KMS-11 (cell line): Measurements from ENCODE around the gene TMEM79.

Experiments used
- H2AFZ ChIP-seq: fragments of 200-600 bp; sonication (generic); 2 replicates; pipeline ENCODE4 v1.6.1; 2016; ENCODE audit warnings: antibody characterized with exemption, mixed run types, low read depth
- H3K27ac ChIP-seq: fragments of 200-600 bp; sonication (generic); 2 replicates; pipeline ENCODE4 v1.6.1; 2016; ENCODE audit warnings: mild to moderate bottlenecking, mixed run types
- H3K27me3 ChIP-seq: fragments of 200-600 bp; sonication (generic); 2 replicates; pipeline ENCODE4 v1.6.1; 2017; ENCODE audit warnings: mild to moderate bottlenecking, low read depth, mixed run types, moderate library complexity; ENCODE audit not compliant: insufficient read depth
- H3K36me3 ChIP-seq: fragments of 200-600 bp; sonication (generic); 2 replicates; pipeline ENCODE4 v1.6.1; 2017; ENCODE audit warnings: mild to moderate bottlenecking, mixed run types; ENCODE audit not compliant: insufficient read depth
- H3K4me1 ChIP-seq: fragments of 200-600 bp; sonication (generic); 2 replicates; pipeline ENCODE4 v1.6.1; 2016; ENCODE audit warnings: mild to moderate bottlenecking, low read depth, mixed run types; ENCODE audit not compliant: poor library complexity, severe bottlenecking
- H3K4me2 ChIP-seq: fragments of 200-600 bp; sonication (generic); 2 replicates; pipeline ENCODE4 v1.7.0; 2016; ENCODE audit warnings: mild to moderate bottlenecking, mixed run types
- H3K4me3 ChIP-seq: fragments of 200-600 bp; sonication (generic); IDR thresholded peaks from 2 replicates; pipeline ENCODE4 v1.6.1; 2017; ENCODE audit warnings: low read depth, low read length, mixed read lengths; ENCODE audit not compliant: insufficient read depth
- H3K79me2 ChIP-seq: fragments of 200-600 bp; sonication (generic); 2 replicates; pipeline ENCODE4 v1.6.1; 2016; ENCODE audit warnings: low read depth, mixed run types; ENCODE audit not compliant: insufficient read depth
- H3K9ac ChIP-seq: fragments of 200-600 bp; sonication (generic); 2 replicates; pipeline ENCODE4 v1.6.1; 2016; ENCODE audit warnings: mild to moderate bottlenecking, mixed run types
- H4K20me1 ChIP-seq: fragments of 200-600 bp; sonication (generic); 2 replicates; pipeline ENCODE4 v1.6.1; 2016; ENCODE audit warnings: mild to moderate bottlenecking, mixed run types; ENCODE audit not compliant: insufficient read depth
- TF ChIP-seq, protein P1 (sequence below): fragments of 200-600 bp; sonication (generic); conservative IDR thresholded peaks from 2 replicates; pipeline ENCODE4 v1.6.1; 2017; ENCODE audit warnings: low read depth, mild to moderate bottlenecking, antibody characterized with exemption, low read length, moderate library complexity, mixed read lengths

Gene TMEM79

DNA sequence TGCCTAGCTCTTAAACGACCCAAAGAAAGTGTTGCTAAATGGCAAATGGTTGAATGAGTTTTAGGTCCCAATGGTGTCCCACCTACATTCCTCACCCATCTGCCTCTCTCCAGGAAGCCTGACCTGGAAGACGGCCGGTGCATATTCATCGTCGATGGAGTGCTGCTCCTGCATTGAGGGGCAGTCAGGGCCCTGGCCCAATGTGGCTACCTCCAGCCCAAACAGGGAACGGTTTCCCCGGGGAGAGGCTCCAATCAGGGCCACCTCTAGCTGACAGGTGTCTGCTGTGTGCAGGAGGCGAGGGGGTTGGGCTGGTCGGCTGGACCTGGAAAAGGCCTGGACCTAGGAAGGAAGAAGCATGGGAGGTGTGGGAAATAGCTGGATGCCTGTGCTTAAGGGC is 9.8 kb downstream of the TMEM79 start:
- Histone ChIP-seq H3K4me2 (no peak overlapping the region), H3K9ac (no peak overlapping the region), H3K27ac (no peak overlapping the region), H3K27me3 (no peaks in the 10 kb centered on the region), H2AFZ (no peak overlapping the region), H3K36me3 (no peaks in the 10 kb centered on the region), H4K20me1 (no peaks in the 10 kb centered on the region), H3K79me2 (no peaks in the 10 kb centered on the region), H3K4me3 (no peak overlapping the region), H3K4me1 (peaks cover 15% of the 10 kb centered on the region)
- TF ChIP-seq, protein P1, sequence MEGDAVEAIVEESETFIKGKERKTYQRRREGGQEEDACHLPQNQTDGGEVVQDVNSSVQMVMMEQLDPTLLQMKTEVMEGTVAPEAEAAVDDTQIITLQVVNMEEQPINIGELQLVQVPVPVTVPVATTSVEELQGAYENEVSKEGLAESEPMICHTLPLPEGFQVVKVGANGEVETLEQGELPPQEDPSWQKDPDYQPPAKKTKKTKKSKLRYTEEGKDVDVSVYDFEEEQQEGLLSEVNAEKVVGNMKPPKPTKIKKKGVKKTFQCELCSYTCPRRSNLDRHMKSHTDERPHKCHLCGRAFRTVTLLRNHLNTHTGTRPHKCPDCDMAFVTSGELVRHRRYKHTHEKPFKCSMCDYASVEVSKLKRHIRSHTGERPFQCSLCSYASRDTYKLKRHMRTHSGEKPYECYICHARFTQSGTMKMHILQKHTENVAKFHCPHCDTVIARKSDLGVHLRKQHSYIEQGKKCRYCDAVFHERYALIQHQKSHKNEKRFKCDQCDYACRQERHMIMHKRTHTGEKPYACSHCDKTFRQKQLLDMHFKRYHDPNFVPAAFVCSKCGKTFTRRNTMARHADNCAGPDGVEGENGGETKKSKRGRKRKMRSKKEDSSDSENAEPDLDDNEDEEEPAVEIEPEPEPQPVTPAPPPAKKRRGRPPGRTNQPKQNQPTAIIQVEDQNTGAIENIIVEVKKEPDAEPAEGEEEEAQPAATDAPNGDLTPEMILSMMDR: no peak

DNA sequence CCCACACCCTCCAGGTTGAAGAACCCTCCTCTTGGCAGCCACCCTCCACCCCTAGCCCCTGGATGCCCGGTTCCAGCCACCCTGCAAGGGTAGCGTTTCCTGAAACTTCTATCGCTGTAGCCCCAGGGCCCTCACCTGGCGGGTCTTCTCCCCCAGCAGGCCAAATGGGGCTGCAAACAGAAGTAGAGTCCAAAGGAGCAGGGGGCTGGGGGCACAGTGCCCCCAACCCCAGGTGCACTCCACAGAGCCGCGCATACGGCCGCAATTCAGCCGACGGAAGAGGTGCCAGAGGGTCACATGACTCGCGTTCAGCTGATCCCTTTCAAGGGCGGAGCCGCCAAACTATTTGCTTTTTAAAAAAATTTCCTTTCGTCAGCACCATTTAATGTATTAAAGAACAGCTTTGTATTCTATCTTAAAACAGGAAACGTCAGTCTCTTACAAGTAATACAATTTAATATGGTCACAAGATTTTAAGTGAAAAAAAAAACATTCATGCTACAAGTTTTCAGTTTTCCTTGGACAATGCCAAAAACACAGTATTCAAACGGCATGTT is 11.3 kb downstream of the TMEM79 start, which contains the start of gene GLMP:
TSS of gene GLMP (minus strand) at position 289 of the 557 bp plus-strand sequence. CDS start at position 255, 34 bp downstream.
- no peaks in the 10 kb centered on the region for H3K79me2 ChIP-seq
- peaks cover 12% of the 10 kb centered on the region for H3K4me1 ChIP-seq
- H3K9ac ChIP-seq: peak within 1 kb of the TSS; percentile 0; the same call in 1 of the 2 replicates
- no peaks in the 10 kb centered on the region for H3K27me3 ChIP-seq
- TF ChIP-seq, protein P1: no peak
- peak within 1 kb of the TSS; percentile 14 for H2AFZ ChIP-seq
- no peaks in the 10 kb centered on the region for H4K20me1 ChIP-seq
- H3K4me3 ChIP-seq: peak within 1 kb of the TSS; percentile 75
- H3K36me3 ChIP-seq: no peaks in the 10 kb centered on the region
- no peak within 1 kb of the TSS for H3K27ac ChIP-seq
- H3K4me2 ChIP-seq: peak within 1 kb of the TSS; percentile 8; the same call in 1 of the 2 replicates

DNA sequence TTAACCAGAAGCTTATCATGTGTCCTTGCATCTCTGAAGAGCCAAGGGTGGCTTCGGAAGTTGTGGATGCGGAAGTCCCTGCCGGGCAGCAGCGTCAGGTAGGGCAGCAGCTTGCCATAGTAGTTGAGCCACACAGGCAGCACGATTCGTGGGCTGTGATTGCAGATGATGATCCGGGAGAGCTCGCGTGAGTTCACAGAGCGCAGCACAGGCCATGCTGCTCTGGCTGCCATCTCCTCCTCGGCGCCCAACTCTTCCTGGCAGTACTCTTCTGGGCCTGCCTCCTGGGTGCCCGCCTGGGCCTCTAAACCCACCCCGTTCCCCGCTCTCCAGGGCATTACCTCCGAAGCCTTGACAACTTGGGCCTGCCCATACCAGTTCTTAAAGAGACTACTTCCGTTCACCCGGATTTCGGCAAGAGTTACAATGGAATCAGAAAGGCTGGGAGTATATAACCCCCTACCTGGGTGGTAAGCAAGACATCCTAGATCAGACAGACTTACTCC is 14.8 kb downstream of the TMEM79 start, which contains the start of gene VHLL:
TSS of gene VHLL (minus strand) at position 456 of the 506 bp plus-strand sequence. CDS start at position 338, 118 bp downstream.
- Histone ChIP-seq H3K36me3 (no peaks in the 10 kb centered on the region), H2AFZ (no peak within 1 kb of the TSS), H3K79me2 (no peaks in the 10 kb centered on the region), H3K9ac (no peak within 1 kb of the TSS), H3K27ac (no peak within 1 kb of the TSS), H3K4me2 (no peak within 1 kb of the TSS), H4K20me1 (no peaks in the 10 kb centered on the region), H3K4me1 (no peaks in the 10 kb centered on the region), H3K4me3 (no peak within 1 kb of the TSS), H3K27me3 (no peaks in the 10 kb centered on the region)
- TF ChIP-seq, protein P1: no peak

DNA sequence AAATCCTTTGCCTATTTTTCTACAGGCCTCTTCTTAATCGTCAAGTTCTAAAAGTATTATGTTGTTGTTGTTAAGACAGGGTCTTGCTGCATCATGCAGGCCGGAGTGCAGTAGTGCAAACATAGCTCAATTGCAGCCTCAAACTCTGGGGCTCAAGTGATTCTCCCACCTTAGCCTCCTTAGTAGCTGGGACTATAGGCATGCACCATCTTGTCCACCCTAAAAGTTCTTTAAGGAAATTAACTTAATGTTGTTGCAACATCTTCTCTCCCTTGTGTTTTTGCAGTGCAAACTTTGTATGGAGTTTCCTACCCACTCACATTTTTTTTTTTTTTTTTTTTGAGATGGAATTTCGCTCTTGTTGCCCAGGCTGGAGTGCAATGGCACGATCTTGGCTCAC is 19.1 kb downstream of the TMEM79 start:
- no peak overlapping the region for H3K4me2 ChIP-seq
- peaks cover 23% of the 10 kb centered on the region; the same call in 1 of the 2 replicates for H3K36me3 ChIP-seq
- H3K4me3 ChIP-seq: no peak overlapping the region
- no peaks in the 10 kb centered on the region for H4K20me1 ChIP-seq
- H3K9ac ChIP-seq: no peak overlapping the region
- H3K27ac ChIP-seq: no peak overlapping the region
- no peaks in the 10 kb centered on the region for H3K4me1 ChIP-seq
- no peaks in the 10 kb centered on the region for H3K27me3 ChIP-seq
- TF ChIP-seq, protein P1: no peak
- H2AFZ ChIP-seq: no peak overlapping the region
- H3K79me2 ChIP-seq: no peaks in the 10 kb centered on the region
